ENCODE data around the gene SGTB. TPM values are rescaled to one million over a fixed set of nuclear protein-coding genes. Genes with fewer than 3 reads are reported as not detected.
A peak's percentile ranks its signal among the peaks of the same experiment; 100 is the strongest.
"Not testable (repeated sequence)": the region's sequence is repeated elsewhere in the genome, so short reads cannot be mapped to it uniquely, and the experiment has no call there.

Gene SGTB
- polyA plus RNA-seq, 1 donor: 9.3 TPM

DNA sequence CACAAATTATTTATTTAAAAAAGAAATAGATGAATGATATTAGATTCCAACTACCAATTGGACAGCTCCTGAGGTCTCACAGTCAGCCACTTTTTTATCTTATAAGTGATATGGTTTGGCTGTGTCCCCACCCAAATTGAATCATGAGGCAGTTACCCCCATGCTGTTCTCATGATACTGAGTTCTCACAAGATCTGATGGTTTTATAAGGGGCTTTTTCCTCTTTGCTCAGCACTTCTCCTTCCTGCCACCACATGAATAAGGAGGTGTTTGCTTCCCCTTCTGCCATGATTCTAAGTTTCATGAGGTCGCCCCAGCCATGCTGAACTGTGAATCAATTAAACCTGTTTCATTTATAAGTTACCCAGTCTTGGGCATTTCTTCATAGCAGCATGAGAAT, 13.0 kb upstream of the SGTB start:
- DNase-seq: no peak

DNA sequence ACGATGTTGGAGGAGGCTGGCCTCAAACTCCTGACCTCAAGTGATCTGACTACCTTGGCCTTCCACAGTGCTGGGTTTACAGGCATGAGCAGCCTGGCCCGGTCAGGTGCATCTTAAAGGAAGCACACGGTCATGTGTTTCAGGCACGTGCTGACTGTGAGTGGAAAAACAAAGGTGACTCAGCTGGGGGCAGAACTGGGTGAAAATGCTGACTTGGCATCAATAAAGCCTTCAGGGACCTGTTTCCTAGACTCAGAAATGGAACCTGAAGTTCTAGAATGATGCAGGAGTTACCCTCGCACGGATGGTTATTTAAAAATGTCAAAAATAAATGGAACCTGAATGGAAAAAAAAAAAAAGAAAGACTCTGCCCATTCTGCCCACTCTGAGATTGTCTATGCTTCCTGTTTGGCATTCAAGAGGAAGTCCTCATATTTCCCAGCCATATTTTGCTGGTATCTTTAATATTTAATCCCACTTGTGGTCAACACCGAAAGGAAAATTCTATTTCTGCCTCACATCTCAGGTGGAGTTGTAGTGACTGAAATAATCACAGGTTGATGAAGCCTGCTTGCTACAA, 12.4 kb upstream of the SGTB start:
- DNase-seq: not testable (repeated sequence)

- DNase-seq: not testable (repeated sequence)
These were observed 10.1 kb upstream of the SGTB start for GRCh38 chr5:65732046-65732445.

DNA sequence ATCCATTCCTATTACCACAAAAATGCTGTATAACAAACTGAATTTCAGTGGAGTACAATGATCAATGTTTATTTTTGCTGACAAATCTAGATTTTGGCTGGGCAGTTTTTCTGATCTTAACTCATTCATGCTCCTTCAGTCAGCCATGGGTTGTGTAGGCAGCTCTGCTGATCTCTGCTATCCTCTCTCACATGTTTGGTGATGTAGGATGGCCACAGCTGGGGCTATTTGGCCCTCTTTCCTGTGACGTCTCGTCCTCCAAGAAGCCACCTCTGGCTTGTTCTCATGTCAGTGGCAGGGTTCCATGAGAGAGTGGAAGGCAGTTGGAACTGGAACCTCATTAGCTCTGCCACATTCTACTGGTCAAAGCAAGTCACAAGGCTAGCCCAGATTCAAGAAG, 9.0 kb upstream of the SGTB start:
- DNase-seq: no peak

DNA sequence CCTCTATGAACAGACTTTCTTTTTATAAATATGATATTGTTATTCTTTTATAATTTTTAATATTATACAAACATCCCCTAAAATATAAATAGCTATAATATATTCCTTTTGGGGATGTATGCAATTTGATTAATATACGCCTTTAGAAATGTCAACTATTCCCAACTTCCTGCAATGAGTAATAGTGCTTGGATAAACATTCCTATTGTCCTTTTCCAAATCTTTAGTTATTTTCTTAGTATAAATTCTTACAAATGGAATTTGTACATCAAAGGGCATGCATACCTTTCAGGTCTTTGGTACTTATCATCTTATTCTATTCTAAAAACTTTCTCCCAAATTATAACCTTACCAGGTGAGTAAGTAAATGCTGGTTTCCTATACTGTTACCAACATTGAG, 6.3 kb upstream of the SGTB start:
- no peak for DNase-seq

GRCh38 chr5:65727491-65728156, 5.7 kb upstream of the SGTB start:
- no peak for DNase-seq

DNA sequence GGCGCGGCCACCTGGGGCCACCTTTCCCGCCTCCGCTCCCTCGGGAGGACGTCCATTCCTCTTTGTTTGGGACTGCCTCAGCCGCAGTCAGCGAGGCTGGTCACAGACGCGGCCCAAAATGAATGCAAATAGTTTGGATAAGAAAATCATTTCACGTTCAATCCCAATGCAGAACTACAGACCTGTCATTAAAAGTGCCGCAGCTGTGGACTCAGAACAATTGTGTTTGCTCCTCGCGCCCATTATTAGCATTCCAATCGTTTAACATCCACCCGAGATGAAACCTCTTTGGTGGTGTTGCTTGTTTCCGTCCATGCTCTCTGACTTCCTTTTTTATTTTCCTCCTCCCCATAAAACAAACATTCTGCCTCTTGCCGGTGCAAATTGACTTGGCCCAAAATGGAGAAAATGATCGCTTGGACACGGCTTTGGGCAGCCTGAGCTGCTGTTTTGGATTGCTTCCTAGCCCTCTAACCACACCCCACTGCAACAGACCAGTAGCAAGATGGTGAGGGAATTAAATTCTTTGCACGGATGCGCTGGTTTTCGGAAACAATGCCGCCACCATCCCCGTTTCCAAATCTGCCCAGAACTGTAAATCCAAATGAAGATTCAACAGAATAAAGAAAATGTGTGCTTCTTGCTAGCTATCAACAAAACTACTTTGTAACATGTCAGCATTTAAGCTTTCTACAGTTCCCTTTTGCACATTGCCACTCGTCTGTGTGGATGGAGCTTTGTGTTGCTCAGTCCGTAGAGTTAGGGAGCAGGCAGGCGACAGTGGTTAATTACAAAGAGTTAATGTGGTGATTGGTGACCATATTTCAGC, 880 bp upstream of the SGTB start:
- DNase-seq: peak; percentile 59

GRCh38 chr5:65721050-65721719, 724 bp downstream of the SGTB start:
- peak; percentile 56 for DNase-seq

- no peak for DNase-seq
These were observed 3.2 kb downstream of the SGTB start for GRCh38 chr5:65718576-65719310.

DNA sequence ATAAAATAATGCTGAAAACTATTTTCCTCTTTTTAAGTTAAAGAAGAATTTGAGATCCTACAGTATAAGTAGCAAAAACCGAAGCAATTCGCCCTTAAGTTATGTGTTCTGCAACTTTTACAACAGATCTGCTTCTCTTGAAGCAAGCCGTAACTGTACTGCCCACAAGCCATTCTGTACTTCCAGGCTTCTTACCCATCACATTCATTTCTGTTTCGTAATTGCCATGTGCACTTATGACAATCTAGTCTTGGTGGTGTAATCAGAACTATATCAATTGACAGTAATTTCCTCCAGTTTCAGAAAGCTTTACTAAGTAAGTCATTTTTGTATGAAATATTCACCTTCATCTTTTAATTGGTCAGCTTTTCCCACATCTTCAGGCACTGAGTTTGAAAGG, 13.8 kb downstream of the SGTB start:
- no peak for DNase-seq

GRCh38 chr5:65707663-65708062, 14.2 kb downstream of the SGTB start:
- no peak for DNase-seq

- no peak for DNase-seq
These were observed 17.2 kb downstream of the SGTB start for GRCh38 chr5:65704621-65705239.

- DNase-seq: no peak
These were observed 19.9 kb downstream of the SGTB start for GRCh38 chr5:65702036-65702435.

DNA sequence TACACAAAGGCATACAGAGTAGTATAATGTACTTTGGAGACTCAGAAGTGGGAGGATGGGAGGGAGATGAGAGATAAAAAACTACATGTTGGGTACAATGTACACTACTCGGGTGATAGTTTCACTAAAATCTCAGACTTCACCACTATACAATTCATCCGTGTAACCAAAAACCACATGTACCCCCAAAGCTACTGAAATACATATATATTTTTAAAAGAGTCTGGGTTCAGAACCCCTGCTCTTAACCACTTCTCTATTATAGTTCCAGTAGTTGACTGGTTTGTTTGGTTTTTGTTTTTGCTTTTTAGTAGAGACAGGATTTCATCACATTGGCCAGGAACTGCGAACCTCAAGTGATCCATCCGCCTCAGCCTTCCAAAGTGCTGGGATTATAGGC, 22.6 kb downstream of the SGTB start:
- DNase-seq: no peak

DNA sequence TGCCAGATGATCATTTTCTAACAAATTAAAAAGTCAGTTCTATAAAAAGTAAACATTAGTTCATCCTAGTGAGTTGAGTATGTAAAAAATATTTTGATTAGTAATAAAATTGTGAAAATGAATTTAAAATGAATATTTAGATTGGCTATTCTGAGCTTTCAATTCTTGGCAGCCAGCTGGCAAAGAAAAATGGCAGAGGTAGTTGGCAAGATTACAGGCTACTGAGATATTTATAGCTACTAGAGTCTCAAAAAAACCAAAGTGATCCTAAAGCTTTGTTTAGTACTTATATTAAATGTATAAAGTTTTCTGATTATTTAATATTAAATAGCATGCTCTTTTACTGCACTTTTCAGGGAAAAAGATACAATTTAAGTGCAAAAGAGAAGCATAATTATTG, 25.0 kb downstream of the SGTB start:
- DNase-seq: no peak

GRCh38 chr5:65695896-65696295, 26.0 kb downstream of the SGTB start:
- no peak for DNase-seq

- no peak for DNase-seq
These were observed 26.6 kb downstream of the SGTB start for GRCh38 chr5:65695162-65695755.

DNA sequence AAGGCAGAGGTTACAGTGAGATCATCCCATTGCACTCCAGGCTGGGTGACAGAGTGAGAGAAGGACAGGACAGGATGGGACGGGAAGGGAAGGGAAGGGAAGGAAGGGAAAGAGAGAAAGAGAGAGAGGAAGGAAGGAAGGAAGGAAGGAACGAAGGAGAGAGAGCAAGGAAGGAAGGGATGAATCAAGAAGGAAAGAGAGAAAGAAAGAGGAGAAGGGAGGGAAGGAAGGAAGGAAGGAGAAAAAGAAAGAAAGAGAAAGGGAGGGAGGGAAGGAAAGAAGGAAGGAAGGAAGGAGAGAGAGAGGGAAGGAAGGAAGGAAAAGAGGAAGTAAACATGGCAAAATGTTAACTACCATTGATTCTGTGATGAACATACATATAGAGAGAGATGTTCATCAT, 28.8 kb downstream of the SGTB start:
- no peak for DNase-seq

- no peak for DNase-seq
These were observed 39.8 kb downstream of the SGTB start for GRCh38 chr5:65682148-65682547.

DNA sequence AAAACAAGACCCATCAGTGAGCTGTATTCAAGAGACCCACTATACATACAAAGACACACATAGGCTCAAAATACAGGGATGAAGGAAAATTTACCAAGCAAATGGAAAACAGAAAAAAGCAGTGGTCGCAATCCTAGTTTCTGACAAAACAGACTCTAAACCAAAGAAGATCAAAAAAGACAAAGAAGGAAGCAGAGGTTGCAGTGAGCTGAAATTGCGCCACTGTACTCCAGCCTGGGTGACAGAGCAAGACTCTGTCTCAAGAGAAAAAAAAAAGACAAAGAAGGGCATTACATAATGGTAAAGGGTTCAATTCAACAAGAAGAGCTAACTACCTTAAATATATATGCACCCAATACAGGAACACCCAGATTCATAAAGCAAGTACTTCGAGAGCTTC, 45.9 kb downstream of the SGTB start:
- DNase-seq: not testable (repeated sequence)

GRCh38 chr5:65674749-65675148, 47.2 kb downstream of the SGTB start:
- DNase-seq: no peak

All from left kidney (tissue), 2 donors.